T-helper 9 cell (primary cell): ENCODE data around the gene FIGN.

Experiments used
- DNase-seq: peaks from one replicate; pipeline ENCODE4 v3.0.0-alpha.2; 2020
- total RNA-seq, 2 donors: gene quantifications; one replicate each; lab custom pipeline; 2026; lab: John Stamatoyannopoulos, UW

The FIGN gene, protein sequence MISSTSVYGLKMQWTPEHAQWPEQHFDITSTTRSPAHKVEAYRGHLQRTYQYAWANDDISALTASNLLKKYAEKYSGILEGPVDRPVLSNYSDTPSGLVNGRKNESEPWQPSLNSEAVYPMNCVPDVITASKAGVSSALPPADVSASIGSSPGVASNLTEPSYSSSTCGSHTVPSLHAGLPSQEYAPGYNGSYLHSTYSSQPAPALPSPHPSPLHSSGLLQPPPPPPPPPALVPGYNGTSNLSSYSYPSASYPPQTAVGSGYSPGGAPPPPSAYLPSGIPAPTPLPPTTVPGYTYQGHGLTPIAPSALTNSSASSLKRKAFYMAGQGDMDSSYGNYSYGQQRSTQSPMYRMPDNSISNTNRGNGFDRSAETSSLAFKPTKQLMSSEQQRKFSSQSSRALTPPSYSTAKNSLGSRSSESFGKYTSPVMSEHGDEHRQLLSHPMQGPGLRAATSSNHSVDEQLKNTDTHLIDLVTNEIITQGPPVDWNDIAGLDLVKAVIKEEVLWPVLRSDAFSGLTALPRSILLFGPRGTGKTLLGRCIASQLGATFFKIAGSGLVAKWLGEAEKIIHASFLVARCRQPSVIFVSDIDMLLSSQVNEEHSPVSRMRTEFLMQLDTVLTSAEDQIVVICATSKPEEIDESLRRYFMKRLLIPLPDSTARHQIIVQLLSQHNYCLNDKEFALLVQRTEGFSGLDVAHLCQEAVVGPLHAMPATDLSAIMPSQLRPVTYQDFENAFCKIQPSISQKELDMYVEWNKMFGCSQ
- total RNA-seq = 0 reads per million in 2 donors

DNA sequence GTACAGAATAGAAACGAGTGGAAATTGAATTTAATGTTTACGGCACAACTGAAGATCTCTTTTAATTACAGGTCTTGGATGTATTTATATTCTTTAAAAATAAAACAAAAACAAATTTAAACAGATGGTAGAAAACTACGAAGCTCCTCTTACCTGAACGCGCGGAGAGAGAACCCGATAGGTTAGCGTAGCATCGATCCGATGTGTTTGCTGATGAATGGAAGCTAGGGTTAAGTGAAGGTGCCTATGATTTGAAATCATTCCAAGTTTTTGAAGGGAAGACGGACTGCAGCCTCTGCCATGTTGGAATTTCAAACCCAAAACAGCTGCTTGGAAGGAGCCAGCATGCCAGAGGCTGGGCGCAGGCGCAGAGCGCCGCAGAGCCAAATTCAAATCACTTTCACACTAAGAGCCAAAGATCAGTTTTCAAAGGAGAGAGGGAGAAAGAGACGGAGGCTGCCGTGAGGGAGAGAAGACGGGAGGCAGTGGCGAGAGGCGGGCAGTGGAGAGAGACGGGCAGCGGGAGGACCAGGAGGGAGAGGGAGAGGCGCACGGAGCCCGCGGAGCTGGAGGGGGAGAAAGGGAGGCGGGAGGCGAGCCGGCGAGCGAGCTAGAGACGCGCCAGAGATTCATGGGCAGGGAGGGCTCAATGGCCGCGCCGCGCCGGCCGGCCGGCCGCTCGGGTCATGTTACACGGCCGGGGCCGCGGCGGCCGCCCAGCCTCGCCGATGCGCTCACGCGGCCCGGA, at the start of gene FIGN:
FIGN (minus strand) TSS at position 324 of the 748 bp plus-strand sequence. CDS start 1,081 bp downstream, outside the sequence.
- no peak for DNase-seq

DNA sequence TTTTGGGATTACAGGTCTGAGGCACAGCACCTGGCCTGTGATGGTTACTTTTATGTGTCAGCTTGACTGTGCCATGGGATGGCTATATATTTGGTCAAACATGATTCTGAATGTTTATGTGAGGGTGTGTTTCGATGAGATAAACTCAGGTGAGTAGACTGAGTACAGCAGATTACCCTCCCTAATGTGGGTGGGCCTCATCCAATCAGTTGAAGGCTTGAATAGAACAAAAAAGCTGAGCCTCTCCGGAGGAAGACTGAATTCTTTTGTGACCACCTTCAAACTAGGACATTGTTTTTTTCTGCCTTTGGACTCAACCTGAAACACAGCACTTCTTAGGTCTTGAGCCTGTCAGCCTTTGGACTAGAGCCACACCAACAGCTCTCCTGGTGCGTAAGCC, 49.4 kb upstream of the FIGN start:
- no peak for DNase-seq

DNA sequence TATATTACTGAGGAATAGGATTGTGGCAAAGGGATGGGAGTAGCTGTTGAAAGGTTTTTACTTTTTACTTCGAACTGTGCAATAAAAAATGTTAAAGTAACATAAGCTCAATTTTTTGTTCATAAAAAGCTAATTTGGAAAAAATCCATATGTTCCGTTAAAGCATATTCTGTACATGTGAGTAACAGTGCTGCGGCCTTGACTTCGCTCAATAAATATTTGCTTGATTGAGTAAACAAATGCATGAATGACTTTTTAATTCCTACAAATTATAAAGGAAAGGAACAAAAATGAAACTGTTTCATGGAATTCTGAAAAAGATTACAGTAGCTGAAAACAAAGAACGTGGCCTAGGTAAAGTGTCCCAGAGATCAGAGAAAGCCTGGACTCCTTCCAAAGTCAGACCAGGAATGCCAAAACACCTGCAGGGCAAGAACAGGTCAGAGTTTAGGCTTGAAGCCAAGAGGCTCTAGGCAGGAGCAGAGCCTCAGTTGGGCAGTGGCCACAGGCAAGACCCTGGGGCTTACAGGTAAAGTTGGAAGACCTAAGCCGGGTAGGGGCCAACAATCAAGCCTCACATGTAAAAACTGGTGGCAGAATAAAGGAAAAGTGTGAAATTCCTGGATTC, 44.3 kb upstream of the FIGN start:
- no peak for DNase-seq

DNA sequence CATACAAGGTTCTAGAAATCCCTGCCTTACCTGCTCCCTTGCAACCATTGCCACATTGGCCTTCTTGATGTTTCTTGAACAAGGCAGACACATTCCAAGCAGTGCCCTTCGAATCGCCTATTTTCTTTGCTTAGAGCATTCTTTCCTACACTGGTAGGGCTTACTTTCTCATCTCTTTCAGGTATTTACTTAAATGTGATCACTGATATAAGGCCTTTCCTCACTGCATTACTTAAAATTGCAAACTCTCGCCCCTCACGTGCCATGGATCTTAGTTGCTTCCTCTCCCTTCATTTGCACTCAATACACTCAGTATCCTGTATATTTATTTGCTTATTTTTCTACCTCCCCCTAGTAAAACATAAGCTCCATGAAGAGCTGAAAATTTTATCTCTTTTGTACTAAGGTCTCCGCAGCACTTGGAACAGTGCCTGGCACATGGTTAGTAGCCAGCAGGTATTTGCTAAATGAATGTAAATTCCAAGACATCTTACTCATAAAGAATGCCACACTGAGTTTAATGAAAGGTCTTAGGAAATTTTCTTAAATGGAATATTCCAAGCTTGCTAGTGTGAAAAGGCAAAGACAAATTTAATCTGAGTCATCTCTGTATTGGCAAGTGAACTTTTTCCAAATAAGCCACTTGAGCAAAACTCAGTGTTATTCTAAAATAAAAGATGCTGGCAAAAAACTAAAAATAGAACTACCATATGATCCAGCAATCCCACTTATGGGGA, 42.4 kb upstream of the FIGN start:
- DNase-seq = no peak

DNA sequence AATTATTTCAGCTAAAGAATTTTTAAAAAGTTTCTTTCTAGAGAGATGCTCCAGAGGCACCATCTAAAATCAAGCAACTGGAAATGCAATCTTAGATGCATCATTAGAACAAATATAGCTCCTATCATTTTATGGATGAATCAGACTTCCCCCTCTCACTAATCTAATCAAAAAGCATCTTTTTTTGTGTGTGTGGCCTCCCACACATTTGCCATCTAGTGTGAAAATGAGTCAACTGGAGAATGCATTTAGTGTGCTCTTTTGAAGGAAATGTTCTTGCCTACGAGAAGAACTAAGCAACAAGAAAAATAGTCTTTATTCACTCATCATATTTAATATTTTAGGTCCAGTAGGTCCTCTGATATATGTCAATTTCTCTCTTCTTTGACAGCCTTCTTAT, 39.5 kb upstream of the FIGN start:
- DNase-seq = no peak

DNA sequence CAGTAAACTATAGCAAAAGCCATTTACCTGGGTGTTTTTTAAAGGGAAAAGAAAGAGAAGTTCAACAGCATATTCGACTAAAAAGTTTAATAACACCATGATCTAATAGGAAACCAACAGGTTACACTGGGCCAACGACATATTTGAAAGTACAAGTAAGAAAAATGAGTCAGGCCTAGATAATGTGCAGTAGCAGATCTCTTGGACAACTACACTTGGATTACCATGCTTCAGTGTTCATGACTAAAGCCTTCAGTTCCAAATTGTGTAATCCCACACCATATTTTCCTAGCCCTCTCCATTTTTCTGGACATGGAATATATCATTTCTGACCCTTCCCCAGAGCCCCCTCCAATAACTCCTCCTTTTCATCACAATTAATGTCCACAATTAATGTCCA, 39.1 kb upstream of the FIGN start:
- no peak for DNase-seq

DNA sequence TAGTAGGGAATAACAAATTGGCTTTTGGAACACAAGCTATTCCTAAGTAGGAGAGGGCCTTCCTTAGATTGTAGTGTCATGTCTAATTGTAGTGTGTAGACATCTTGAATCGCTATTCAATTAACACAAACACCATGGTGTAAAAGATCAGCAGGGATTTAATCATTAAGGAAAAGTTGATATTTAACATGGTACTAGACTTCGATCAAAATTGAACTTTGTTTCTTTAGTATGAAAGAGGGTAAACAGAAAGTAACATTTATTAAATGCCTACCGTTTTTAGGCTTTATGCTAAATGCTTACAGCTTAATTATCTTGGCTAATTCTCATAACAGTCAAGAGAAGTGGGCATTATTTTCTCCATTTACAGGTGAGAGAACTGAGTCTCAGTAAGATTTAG, 37.5 kb upstream of the FIGN start:
- DNase-seq = no peak

DNA sequence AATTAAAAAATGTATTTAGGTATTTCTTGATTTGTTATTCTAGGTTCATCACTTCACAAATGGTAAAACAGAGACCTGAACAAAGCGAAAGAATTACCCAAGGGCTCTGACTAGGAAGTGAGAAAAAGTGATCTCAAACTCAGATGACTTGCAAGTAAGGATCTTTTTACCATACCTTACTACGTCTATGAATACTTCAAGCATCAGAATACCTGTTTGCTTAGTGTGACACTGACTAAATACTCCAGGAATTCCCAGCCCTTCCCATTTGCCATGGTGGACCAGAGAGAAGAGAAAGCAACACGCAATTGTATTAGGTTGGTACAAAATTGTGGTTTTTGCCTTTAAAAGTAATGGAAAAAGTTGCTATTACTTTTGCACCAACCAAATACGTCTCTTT, 35.8 kb upstream of the FIGN start:
- DNase-seq = no peak

DNA sequence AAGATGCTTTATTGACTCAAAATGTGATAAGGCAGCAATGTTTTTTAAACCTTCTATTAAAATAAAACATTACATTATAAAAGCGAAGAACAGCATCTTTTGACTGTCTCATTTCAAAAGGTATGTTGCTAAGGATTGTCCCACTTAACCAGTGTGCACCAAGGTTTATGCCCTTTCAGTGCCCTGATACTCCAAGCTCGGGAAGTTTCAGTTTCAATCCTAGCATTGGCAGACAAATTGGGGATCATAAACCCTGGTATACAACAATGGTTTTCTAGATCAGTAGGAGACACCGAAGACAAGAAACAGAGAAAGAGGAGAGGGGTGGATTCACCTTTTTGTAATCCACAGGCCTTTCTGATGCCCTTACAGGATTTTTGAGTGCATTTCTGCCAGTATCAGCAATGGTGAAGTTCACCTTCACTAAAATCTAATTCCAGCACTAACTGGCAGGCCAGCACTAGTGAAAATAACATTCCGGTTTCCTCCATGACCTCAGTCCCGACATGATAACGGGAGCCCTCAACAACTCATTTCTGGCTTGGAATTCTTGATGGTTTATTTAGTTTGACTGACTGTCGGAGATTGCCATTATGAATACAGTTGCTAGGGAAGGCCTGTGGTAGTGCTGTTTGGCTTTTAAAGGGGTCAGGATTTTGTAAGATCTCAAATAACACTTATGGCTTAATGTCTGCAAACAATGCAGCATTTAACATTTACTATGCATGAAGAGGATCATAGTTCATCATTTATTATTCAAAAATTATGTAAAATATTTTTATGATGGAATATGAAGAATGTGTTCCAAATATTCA, 33.3 kb upstream of the FIGN start:
- DNase-seq = no peak

DNA sequence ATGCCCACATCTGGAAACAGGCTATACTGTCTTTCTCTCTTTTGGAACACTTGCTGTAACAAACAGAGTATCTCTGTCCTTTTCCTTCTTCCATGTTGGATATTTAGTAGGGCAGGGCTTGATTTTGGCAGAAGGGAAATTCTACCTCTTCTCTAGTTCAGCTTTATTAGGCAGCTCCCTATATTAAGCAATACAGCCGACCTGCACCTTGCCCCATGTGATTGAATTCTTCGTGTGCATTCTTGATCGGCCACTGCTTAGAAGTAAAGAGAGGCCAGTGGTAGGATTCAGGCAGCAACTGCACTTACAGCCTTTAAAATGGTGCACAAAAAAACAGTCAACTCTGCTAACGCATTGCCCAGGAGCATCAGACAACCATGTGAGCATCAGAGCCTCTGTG, 31.3 kb upstream of the FIGN start:
- no peak for DNase-seq

DNA sequence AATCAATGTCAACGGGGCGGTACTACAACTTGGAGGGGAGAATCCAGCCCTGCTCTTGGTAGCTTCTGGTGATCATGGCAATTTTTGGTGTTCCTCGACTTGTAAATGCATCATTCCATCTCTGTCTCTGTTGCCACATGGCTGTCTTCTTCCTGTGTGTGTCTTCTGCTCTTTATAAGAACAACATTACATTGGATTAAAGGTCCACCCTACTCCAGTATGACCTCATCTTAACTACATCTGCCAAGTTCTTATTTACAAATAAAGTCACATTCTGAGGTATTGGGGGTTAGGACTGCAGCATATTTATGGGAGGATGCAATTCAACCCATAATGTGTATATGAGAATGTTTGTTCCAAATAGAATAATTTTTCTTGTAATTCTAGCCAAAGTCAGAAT, 28.8 kb upstream of the FIGN start:
- no peak for DNase-seq

DNA sequence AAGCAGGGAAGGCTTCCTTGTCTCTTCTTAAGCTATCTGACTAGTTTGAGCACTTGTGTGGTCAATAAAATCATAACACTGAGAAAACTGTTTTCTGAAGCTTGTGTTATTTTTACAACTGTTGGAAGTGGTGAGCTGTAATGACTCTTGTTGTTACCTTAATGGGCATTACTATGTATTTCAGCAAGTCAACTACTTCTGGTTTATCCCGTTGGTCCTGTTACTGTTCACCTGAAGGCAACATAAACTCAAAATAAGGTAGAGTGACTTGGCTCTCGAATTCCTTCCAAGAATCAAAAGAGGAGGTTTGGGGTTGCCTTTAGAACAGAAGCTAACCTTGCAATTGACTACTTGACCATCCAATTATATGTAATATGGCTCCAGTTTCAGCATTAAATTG, 23.2 kb upstream of the FIGN start:
- no peak for DNase-seq

DNA sequence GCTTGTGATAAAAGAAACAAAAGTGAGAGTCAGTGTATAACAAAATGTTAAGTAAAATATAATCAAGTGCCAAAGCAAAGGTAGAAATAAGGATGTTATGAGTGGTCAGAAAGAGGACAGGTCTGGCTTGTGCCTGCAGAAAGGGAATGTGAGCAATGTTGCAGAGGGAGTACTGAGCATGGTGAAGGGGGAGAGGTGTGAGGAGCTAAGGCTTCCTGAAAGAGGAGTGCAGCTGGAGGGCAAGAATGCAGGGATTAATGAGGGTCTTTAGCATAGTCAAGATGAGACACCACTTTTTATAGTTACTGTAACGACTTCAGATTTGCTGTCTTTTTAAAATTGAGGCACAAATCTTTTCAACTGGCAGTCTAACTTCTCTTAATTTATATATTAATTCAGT, 22.0 kb upstream of the FIGN start:
- no peak for DNase-seq

DNA sequence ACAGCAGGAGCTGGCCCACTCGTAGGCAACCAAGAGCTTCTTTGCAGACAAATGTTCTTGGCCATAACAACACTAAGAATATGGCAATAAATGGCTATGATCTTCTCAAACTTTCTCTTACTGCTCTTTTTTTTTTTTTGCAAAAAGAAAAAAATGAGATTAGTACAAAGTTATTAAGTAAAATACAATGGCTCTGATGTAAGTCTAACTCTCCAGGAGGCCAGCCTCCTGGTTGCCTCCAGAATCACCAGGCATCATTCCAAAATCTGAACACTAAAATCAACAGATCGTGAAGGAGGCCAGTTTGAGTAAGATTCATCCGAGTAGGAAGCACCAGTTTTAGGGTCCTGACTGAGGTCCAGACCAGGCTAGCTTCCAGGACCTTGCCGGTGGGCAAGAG, 20.8 kb upstream of the FIGN start:
- DNase-seq = no peak

DNA sequence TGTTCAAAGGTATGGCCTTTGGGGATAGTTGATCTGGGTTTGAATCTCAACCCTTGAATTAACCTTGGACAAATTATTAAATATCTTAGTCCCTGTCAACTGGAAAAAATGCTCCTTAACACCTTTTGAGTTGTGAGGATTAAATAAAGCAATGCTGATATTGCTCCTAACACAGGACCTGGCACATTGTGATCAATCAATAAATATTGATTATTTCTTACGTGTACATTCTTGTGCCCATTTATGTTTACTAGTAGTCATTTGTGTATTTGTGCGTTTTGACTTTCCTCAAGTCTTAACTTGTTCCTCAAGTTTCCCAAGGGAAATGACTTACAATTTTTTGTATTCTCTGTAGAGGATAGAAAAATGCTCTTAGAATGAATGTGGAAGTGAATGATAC, 19.6 kb upstream of the FIGN start:
- DNase-seq = no peak

DNA sequence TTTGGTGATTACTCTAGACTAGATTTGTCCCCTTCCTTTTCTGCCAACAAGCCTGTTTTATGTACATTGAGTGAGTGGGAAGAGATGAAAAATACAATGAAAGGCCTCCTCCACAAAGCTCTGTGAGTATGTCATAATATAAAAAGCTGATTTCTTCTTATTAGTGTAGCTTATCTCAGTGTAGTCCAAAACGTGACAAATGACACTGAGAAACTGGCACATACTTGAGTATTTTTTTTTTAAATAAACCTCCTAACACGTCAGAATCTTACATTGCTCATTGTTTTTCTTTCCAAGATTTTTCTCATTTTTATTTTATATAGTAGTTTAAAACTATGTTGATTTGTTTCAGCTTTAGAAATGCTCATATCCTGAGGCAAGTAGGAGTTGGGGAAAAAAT, 17.9 kb upstream of the FIGN start:
- DNase-seq = no peak

DNA sequence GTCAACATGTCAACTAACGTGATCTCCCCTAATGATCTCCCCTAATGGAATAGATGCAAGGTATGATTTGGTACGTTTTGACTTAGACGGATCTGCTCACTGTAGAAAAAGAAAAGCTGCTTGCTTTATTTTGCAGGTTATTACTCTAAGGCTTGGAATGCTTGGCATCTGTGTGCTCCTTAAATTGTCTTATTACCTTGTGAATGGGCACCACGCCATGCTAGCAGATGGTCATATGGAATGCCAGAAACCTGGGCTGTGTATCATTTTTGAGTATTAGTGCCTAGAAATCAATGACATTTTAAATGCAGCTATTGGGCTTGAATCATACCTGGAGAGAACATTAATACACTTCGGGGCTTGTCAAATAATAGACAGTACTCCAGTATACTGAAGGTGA, 16.5 kb upstream of the FIGN start:
- no peak for DNase-seq

DNA sequence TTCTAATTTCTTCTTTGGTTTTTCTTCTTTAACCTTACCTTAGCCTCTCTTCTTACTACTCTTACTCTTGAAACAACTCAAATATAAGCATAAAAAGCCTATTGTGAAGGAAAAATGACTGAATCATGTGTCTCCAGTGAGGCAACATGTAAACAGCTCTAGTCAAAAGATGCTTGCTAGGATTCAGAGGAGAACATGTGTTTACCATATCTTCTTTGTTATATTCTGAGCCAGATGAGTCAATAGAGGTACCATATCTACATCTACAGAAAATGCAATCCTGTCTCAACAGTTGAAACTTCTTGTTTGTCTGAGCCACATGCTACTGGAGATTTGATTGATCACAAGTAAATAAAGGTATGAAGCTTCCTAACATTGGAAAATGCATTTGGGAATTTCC, 15.9 kb upstream of the FIGN start:
- DNase-seq = no peak

DNA sequence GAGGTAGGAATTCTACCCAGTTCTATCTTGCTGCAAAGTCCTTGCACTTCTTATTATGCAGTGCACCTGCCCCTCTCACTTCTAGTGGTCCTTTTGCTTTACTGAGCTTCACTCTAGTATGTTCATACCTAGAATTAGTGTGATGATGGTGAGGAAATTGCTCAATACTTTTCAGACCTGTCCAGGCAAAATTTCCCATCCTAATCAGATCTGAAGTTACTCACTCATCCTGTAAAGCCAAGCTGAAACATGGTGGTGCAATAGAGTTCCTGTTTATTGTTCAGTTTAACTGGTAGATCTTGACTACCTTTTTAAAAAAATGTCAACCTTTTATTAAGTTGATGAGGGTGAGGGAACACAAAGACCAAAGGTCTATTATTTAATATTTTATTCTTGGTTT, 12.6 kb upstream of the FIGN start:
- DNase-seq = no peak

DNA sequence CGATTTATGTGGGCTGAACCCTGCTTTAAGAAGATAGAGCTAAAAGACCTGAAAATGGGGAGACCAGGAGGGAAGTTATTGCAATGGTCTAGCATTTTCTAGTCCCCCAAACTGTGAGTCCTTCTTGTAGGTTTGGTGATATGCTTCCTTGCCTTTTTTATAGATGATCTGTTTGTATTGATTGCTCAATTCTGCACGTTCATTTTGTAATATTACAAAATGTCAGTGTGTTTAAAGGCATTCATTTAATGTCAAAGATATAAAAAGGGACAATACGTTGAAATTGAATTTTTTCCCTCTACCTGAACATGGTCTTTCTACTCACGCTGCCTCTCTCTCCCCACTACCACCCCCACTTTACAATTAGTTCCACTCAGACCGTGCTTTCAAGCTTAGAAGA, 5.6 kb upstream of the FIGN start:
- no peak for DNase-seq

DNA sequence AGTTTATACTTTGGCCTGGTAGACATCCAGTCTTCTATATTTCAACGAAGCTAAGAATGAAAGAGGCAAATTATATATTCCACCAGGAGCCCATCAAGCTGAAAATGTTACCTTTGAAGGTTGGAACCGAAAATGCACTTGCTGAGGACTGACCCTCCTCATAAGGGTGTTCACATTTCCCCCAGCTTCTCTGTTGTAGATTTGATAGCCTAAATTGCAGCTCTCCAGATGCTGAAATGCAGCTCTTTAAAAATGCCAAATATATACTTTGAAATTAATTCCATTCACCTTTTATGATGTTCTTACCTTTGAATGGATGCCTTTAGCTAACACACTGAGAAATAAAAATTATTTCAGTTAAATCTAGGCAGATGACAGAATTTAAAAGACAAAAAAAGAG, 1.8 kb upstream of the FIGN start:
- DNase-seq = no peak

DNA sequence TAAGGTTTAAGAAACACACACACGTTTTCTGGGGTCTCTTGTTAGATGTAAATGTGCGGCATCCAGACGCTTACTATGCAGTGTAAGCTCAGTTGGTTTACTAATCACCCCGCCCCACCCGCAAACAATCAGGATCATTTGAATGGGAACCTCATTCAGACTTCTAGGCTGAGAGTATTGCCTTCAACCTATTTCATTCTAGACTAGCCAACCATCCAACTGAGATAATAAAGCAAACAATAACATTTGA, 1.3 kb upstream of the FIGN start:
- DNase-seq = no peak
